HepG2 (cell line): ENCODE data around the gene GPR137. TPM values are rescaled to one million over a fixed set of nuclear protein-coding genes. Genes with fewer than 3 reads are reported as not detected.
A peak's percentile ranks its signal among the peaks of the same experiment; 100 is the strongest.

Source experiments
- FOXK1 ChIP-seq: sonication (generic); formaldehyde crosslinking; IDR thresholded peaks from 2 replicates; pipeline ENCODE4 v1.4.0; 2020; ENCODE audit warnings: low read depth, missing genetic modification reagents, borderline replicate concordance
- FOXP1 ChIP-seq, 2 experiments: fragments of 450-650 bp in 1 of 2; IDR thresholded peaks; 2 replicates each; pipeline ENCODE4 v1.6.1; 2017 to 2018; ENCODE audit warnings: antibody characterized with exemption in 1 of 2
- HMGA1 ChIP-seq: sonication (generic); formaldehyde crosslinking; conservative IDR thresholded peaks from 2 replicates; pipeline ENCODE4 v1.4.0; 2020; ENCODE audit warnings: missing genetic modification reagents
- HNRNPLL ChIP-seq: fragments of 200-400 bp; formaldehyde crosslinking; IDR thresholded peaks from 2 replicates; pipeline ENCODE4 v1.6.1; 2017; ENCODE audit warnings: mild to moderate bottlenecking, low read depth, low read length; ENCODE audit not compliant: poor library complexity, severe bottlenecking
- KLF12 ChIP-seq: sonication (generic); formaldehyde crosslinking; IDR thresholded peaks from 2 replicates; pipeline ENCODE4 v1.4.0; 2020; ENCODE audit warnings: missing genetic modification reagents, borderline replicate concordance
- KMT2A ChIP-seq: sonication (generic); formaldehyde crosslinking; IDR thresholded peaks from 2 replicates; pipeline ENCODE4 v1.4.0; 2020; ENCODE audit warnings: missing genetic modification reagents
- NFKBIZ ChIP-seq: IDR thresholded peaks from 2 replicates; pipeline ENCODE4 v1.6.1; 2018; ENCODE audit warnings: missing genetic modification reagents, missing compliant biosample characterization
- PHF8 ChIP-seq: sonication (generic); formaldehyde crosslinking; IDR thresholded peaks from 2 replicates; pipeline ENCODE4 v1.5.0; 2020; ENCODE audit warnings: missing genetic modification reagents
- RAD51 ChIP-seq: fragments of 450-650 bp; IDR thresholded peaks from 2 replicates; pipeline ENCODE4 v1.6.1; 2016; ENCODE audit warnings: borderline replicate concordance
- RARG ChIP-seq: sonication (generic); formaldehyde crosslinking; IDR thresholded peaks from 2 replicates; pipeline ENCODE4 v1.4.0; 2020; ENCODE audit warnings: low read depth, mild to moderate bottlenecking, missing genetic modification reagents
- SCMH1 ChIP-seq: sonication (generic); formaldehyde crosslinking; IDR thresholded peaks from 2 replicates; pipeline ENCODE4 v1.9.0; 2021; ENCODE audit warnings: missing genetic modification reagents, mild to moderate bottlenecking, borderline replicate concordance
- TOE1 ChIP-seq: sonication (generic); formaldehyde crosslinking; IDR thresholded peaks from 2 replicates; pipeline ENCODE4 v1.4.0; 2020; ENCODE audit warnings: mild to moderate bottlenecking, missing genetic modification reagents
- ZFY ChIP-seq: sonication (generic); formaldehyde crosslinking; IDR thresholded peaks from 2 replicates; pipeline ENCODE4 v1.4.0; 2020; ENCODE audit warnings: missing genetic modification reagents
- ZMYM3 ChIP-seq: sonication (generic); formaldehyde crosslinking; IDR thresholded peaks from 2 replicates; pipeline ENCODE4 v1.5.1; 2020; ENCODE audit warnings: mild to moderate bottlenecking, missing genetic modification reagents
- ZNF235 ChIP-seq: sonication (generic); formaldehyde crosslinking; IDR thresholded peaks from 2 replicates; pipeline ENCODE4 v1.8.1; 2023; ENCODE audit warnings: mild to moderate bottlenecking, missing genetic modification reagents, borderline replicate concordance
- ZNF33A ChIP-seq: sonication (generic); formaldehyde crosslinking; IDR thresholded peaks from 2 replicates; pipeline ENCODE4 v1.5.1; 2020; ENCODE audit warnings: missing genetic modification reagents, mild to moderate bottlenecking, moderate library complexity, borderline replicate concordance
- ZNF607 ChIP-seq: sonication (generic); formaldehyde crosslinking; IDR thresholded peaks from 2 replicates; pipeline ENCODE4 v1.5.1; 2020; ENCODE audit warnings: missing genetic modification reagents, mild to moderate bottlenecking, borderline replicate concordance
- ZNF788 ChIP-seq: sonication (generic); formaldehyde crosslinking; IDR thresholded peaks from 2 replicates; pipeline ENCODE4 v1.5.0; 2020; ENCODE audit warnings: mild to moderate bottlenecking, missing genetic modification reagents, borderline replicate concordance
- polyA plus RNA-seq, 8 experiments: library from polyadenylated mRNA; depleted of rRNA in 3 of 8; stranded (reverse) in 7 of 8; unstranded in 1 of 8; fragments of >200 nt; fragmentation: Illumina TruSeq in 4 of 8; extraction: Trizol in 4 of 8; gene quantifications; 2 replicates each; pipeline versions ENCODE4 v1.2.1 to v1.2.3, GENCODE V29; 2011 to 2016; ENCODE audit warnings: low read depth in 4 of 8, missing spikeins in 1 of 8, mixed read lengths in 1 of 8; ENCODE audit not compliant: insufficient read depth in 1 of 8
- total RNA-seq, 5 experiments: library from RNA; depleted of rRNA; stranded (reverse); fragments of >200 nt; fragmentation: Illumina TruSeq; extraction: Trizol; gene quantifications; 2 replicates each; pipeline ENCODE4 v1.2.3, GENCODE V29; 2016; ENCODE audit warnings: low read depth in 1 of 5
- TF ChIP-seq, protein P1 (sequence below): sonication (generic); formaldehyde crosslinking; IDR thresholded peaks from 2 replicates; pipeline ENCODE4 v1.8.0; 2022; ENCODE audit warnings: missing genetic modification reagents, mild to moderate bottlenecking, inconsistent platforms, borderline replicate concordance
- TF ChIP-seq, protein P2 (sequence below): sonication (generic); formaldehyde crosslinking; IDR thresholded peaks from 2 replicates; pipeline ENCODE4 v1.9.0; 2021; ENCODE audit warnings: missing genetic modification reagents, borderline replicate concordance
- TF ChIP-seq, protein P3 (sequence below): IDR thresholded peaks from 2 replicates; pipeline ENCODE4 v1.6.1; 2016; ENCODE audit warnings: missing biosample characterization, missing genetic modification reagents, low read depth
- TF ChIP-seq, protein P4 (sequence below): IDR thresholded peaks from 2 replicates; pipeline ENCODE4 v1.6.1; 2016
- TF ChIP-seq, protein P5 (sequence below): sonication (generic); formaldehyde crosslinking; IDR thresholded peaks from 2 replicates; pipeline ENCODE4 v1.5.1; 2020; ENCODE audit warnings: mild to moderate bottlenecking, missing genetic modification reagents, moderate library complexity
- TF ChIP-seq, protein P6 (sequence below): sonication (generic); formaldehyde crosslinking; IDR thresholded peaks from 2 replicates; pipeline ENCODE4 v1.4.0; 2020; ENCODE audit warnings: mild to moderate bottlenecking, missing genetic modification reagents

The GPR137 gene
- total and polyA plus RNA-seq, 2 of the 13 experiments (the other 11 are each of a cell fraction or from before 2014, with no cell fraction given): 8.5 to 13.2 TPM

DNA sequence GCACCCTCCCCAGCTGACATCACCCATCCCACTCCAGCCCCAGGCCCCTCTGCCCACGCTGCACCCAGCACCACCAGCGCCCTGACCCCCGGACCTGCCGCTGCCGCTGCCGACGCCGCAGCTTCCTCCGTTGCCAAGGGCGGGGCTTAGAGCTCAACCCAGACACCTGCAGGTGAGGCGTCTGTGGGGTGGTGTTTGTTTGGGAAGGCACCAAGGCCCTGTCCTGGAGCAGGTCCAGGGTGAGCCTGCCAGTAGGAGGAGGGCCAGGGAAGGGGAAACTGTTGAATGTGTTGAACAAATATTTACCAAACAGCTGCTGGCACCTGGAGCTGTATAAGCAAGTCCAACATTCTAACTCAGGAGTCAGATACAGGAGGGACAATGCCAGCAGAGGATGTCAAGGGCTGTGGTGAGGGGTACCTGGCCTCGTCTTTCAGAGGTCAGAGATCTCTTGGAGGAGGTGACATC lies 48.1 kb upstream of the GPR137 start (continued):
- TF ChIP-seq, protein P1, sequence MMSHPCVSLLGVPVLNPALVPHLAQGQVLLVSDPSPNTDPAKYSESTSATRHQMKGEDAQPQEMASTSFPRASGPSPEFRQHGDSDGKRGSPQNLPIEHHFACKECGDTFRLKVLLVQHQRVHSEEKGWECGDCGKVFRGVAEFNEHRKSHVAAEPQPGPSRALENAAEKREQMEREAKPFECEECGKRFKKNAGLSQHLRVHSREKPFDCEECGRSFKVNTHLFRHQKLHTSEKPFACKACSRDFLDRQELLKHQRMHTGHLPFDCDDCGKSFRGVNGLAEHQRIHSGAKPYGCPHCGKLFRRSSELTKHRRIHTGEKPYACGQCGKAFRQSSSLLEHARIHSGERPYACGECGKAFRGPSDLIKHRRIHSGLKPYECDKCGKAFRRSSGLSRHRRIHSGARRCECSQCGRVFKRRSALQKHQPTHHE (CRISPR knock-in tag): no peak
- no peak for TF ChIP-seq RAD51
- TF ChIP-seq, protein P2, sequence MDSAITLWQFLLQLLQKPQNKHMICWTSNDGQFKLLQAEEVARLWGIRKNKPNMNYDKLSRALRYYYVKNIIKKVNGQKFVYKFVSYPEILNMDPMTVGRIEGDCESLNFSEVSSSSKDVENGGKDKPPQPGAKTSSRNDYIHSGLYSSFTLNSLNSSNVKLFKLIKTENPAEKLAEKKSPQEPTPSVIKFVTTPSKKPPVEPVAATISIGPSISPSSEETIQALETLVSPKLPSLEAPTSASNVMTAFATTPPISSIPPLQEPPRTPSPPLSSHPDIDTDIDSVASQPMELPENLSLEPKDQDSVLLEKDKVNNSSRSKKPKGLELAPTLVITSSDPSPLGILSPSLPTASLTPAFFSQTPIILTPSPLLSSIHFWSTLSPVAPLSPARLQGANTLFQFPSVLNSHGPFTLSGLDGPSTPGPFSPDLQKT: no peak
- no peak for TF ChIP-seq KMT2A (CRISPR knock-in tag)
- no peak for TF ChIP-seq NFKBIZ (CRISPR knock-in tag)
- no peak for TF ChIP-seq ZNF235 (CRISPR knock-in tag)
- TF ChIP-seq, protein P3, sequence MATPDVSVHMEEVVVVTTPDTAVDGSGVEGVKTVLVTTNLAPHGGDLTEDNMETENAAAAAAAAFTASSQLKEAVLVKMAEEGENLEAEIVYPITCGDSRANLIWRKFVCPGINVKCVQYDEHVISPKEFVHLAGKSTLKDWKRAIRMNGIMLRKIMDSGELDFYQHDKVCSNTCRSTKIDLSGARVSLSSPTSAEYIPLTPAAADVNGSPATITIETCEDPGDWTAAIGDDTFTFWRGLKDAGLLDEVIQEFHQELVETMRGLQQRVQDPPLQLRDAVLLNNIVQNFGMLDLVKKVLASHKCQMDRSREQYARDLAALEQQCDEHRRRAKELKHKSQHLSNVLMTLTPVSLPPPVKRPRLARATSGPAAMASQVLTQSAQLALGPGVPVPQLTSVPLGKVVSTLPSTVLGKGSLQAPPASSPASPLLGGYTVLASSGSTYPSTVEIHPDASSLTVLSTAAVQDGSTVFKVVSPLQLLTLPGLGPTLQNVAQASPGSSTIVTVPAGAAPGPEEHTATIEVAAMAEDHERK: no peak
- TF ChIP-seq, protein P4, sequence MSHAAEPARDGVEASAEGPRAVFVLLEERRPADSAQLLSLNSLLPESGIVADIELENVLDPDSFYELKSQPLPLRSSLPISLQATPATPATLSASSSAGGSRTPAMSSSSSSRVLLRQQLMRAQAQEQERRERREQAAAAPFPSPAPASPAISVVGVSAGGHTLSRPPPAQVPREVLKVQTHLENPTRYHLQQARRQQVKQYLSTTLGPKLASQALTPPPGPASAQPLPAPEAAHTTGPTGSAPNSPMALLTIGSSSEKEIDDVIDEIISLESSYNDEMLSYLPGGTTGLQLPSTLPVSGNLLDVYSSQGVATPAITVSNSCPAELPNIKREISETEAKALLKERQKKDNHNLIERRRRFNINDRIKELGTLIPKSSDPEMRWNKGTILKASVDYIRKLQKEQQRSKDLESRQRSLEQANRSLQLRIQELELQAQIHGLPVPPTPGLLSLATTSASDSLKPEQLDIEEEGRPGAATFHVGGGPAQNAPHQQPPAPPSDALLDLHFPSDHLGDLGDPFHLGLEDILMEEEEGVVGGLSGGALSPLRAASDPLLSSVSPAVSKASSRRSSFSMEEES (CRISPR knock-in tag): no peak; the same call in 1 of the 2 replicates
- TF ChIP-seq ZFY: peak; percentile 51; the same call in 1 of the 2 replicates
- no peak for TF ChIP-seq RARG (CRISPR knock-in tag)
- TF ChIP-seq, protein P5, sequence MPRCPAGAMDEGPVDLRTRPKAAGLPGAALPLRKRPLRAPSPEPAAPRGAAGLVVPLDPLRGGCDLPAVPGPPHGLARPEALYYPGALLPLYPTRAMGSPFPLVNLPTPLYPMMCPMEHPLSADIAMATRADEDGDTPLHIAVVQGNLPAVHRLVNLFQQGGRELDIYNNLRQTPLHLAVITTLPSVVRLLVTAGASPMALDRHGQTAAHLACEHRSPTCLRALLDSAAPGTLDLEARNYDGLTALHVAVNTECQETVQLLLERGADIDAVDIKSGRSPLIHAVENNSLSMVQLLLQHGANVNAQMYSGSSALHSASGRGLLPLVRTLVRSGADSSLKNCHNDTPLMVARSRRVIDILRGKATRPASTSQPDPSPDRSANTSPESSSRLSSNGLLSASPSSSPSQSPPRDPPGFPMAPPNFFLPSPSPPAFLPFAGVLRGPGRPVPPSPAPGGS: no peak
- peak; percentile 16 for TF ChIP-seq HNRNPLL
- TF ChIP-seq ZNF607 (CRISPR knock-in tag): no peak
- no peak for TF ChIP-seq KLF12
- TF ChIP-seq ZMYM3: no peak
- no peak for TF ChIP-seq ZNF33A (CRISPR knock-in tag)
- TF ChIP-seq, protein P6, sequence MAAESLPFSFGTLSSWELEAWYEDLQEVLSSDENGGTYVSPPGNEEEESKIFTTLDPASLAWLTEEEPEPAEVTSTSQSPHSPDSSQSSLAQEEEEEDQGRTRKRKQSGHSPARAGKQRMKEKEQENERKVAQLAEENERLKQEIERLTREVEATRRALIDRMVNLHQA (CRISPR knock-in tag): no peak
- no peak; the same call in 1 of the 2 replicates for TF ChIP-seq ZNF788
- no peak for TF ChIP-seq TOE1 (CRISPR knock-in tag)
- no peak for TF ChIP-seq FOXP1 (IDR thresholded peaks at IDR 0.05)
- peak; percentile 84 for TF ChIP-seq FOXP1 (CRISPR knock-in tag; IDR thresholded peaks at IDR 0.05)
- no peak for TF ChIP-seq SCMH1
- peak; percentile 53; the same call in 1 of the 2 replicates for TF ChIP-seq FOXK1 (CRISPR knock-in tag)
- TF ChIP-seq PHF8 (CRISPR knock-in tag): no peak
- TF ChIP-seq HMGA1 (CRISPR knock-in tag): no peak
